ENCODE results near the gene CARD11.

- TF ChIP-seq TAF1 (IDR thresholded peaks at IDR 0.05; ENCODE audit: borderline replicate concordance, low read depth, low read length), result no peak
- TF ChIP-seq CTCF (IDR thresholded peaks at IDR 0.05), result no peak
- TF ChIP-seq YY1 (IDR thresholded peaks at IDR 0.05; ENCODE audit: low read depth), result no peak
- TF ChIP-seq NRF1 (IDR thresholded peaks at IDR 0.05; ENCODE audit: low read depth, low read length), result no peak
- no peak for TF ChIP-seq EZH2phosphoT487 (IDR thresholded peaks at IDR 0.05; ENCODE audit: borderline replicate concordance, low read depth)
- TF ChIP-seq EP300 (IDR thresholded peaks at IDR 0.05; ENCODE audit: borderline replicate concordance in 1 of 2, low read depth in 1 of 2, low read length in 1 of 2), result no peak
- TF ChIP-seq FOSL2 (IDR thresholded peaks at IDR 0.05; ENCODE audit: borderline replicate concordance, low read depth), result no peak
- TF ChIP-seq RCOR1 (IDR thresholded peaks at IDR 0.05; ENCODE audit: low read length), result no peak
- TF ChIP-seq JUND (IDR thresholded peaks at IDR 0.05), result no peak
Measured at GRCh38 chr7:2993868-2994267, 49.8 kb downstream of the CARD11 start.

All from SK-N-SH (cell line).